Measurements from ENCODE around the gene GRK4. TPM values are rescaled to one million over a fixed set of nuclear protein-coding genes. Genes with fewer than 3 reads are reported as not detected.
"Not testable (repeated sequence)": the region's sequence is repeated elsewhere in the genome, so short reads cannot be mapped to it uniquely, and the experiment has no call there.

The GRK4 gene
- polyA plus RNA-seq, 1 experiment: 3.7 TPM

DNA sequence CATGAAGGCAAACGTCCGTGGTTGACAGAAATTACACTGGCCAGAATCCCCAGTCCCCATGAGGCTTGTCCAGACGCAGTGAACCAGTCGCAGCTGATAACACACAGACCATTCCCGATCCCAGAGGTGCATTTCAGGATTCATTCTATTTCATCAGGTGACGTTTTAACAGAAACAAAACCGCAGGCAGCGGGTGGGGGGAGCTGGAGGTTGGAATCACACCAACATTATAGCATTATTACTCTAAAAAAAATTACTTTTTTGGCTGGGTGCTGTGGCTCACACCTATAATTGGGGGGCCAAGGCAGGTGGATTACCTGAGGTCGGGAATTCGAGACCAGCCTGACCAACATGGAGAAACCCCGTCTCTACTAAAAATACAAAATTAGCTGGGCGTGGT is 25.4 kb upstream of the GRK4 start:
- TF ChIP-seq CTCF (IDR thresholded peaks at IDR 0.05; ENCODE audit: low read depth, low read length): no peak
- Histone ChIP-seq H3K9me3 (ENCODE audit: control insufficient read depth, insufficient read depth, low read length) (peaks cover 8% of the 10 kb centered on the region; the same call in 1 of the 2 replicates), H3K27me3 (ENCODE audit: control insufficient read depth, insufficient read depth, low read length) (no peaks in the 10 kb centered on the region), H3K27ac (ENCODE audit: low read depth, low read length) (no peak overlapping the region), H3K4me3 (ENCODE audit: low read depth, low read length) (no peak overlapping the region)
- DNase-seq (ENCODE audit: low read depth, low spot score): no peak
- ChIA-PET CTCF (no interaction called here), POLR2A (no interaction called here)

DNA sequence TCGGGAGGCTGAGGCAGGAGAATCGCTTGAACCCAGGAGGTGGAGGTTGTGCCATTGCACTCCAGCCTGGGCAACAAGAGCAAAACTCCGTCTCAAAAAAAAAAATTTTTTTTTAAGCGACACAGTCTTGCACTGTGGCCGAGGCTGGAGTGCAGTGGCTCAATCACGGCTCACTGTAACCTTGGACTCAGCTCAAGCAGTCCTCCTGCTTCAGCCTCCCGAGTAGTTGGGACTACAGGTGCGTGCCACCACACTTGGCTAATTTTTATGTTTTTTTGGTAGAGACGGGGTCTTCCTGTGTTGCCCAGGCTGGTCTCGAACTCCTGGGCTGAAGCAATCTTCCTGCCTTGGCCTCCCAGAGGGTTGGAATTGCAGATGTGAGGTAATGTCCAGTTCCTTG is 25.0 kb upstream of the GRK4 start:
- POLR2A ChIA-PET; DNase-seq (ENCODE audit: low read depth, low spot score); H3K27me3 ChIP-seq (ENCODE audit: control insufficient read depth, insufficient read depth, low read length); H3K27ac ChIP-seq (ENCODE audit: low read depth, low read length); H3K9me3 ChIP-seq (ENCODE audit: control insufficient read depth, insufficient read depth, low read length); H3K4me3 ChIP-seq (ENCODE audit: low read depth, low read length); CTCF ChIA-PET: not testable (repeated sequence)

GRCh38 chr4:2938906-2939305 is 24.5 kb upstream of the GRK4 start:
- TF ChIP-seq CTCF (IDR thresholded peaks at IDR 0.05; ENCODE audit: low read depth, low read length): no peak
- no peak for DNase-seq (ENCODE audit: low read depth, low spot score)
- H3K4me3 ChIP-seq (ENCODE audit: low read depth, low read length): no peak overlapping the region
- POLR2A ChIA-PET: no interaction called here
- H3K27ac ChIP-seq (ENCODE audit: low read depth, low read length): no peak overlapping the region
- H3K27me3 ChIP-seq (ENCODE audit: control insufficient read depth, insufficient read depth, low read length): no peaks in the 10 kb centered on the region
- peaks cover 8% of the 10 kb centered on the region; the same call in 1 of the 2 replicates for H3K9me3 ChIP-seq (ENCODE audit: control insufficient read depth, insufficient read depth, low read length)
- CTCF ChIA-PET: no interaction called here

- no peak for DNase-seq (ENCODE audit: low read depth, low spot score)
- Histone ChIP-seq H3K27ac (ENCODE audit: low read depth, low read length) (no peak overlapping the region), H3K27me3 (ENCODE audit: control insufficient read depth, insufficient read depth, low read length) (no peaks in the 10 kb centered on the region), H3K4me3 (ENCODE audit: low read depth, low read length) (no peak overlapping the region), H3K9me3 (ENCODE audit: control insufficient read depth, insufficient read depth, low read length) (peaks cover 8% of the 10 kb centered on the region; the same call in 1 of the 2 replicates)
- POLR2A ChIA-PET: no interaction called here
- TF ChIP-seq CTCF (IDR thresholded peaks at IDR 0.05; ENCODE audit: low read depth, low read length): no peak
- CTCF ChIA-PET: no interaction called here
These were observed 23.8 kb upstream of the GRK4 start for GRCh38 chr4:2939383-2940243.

DNA sequence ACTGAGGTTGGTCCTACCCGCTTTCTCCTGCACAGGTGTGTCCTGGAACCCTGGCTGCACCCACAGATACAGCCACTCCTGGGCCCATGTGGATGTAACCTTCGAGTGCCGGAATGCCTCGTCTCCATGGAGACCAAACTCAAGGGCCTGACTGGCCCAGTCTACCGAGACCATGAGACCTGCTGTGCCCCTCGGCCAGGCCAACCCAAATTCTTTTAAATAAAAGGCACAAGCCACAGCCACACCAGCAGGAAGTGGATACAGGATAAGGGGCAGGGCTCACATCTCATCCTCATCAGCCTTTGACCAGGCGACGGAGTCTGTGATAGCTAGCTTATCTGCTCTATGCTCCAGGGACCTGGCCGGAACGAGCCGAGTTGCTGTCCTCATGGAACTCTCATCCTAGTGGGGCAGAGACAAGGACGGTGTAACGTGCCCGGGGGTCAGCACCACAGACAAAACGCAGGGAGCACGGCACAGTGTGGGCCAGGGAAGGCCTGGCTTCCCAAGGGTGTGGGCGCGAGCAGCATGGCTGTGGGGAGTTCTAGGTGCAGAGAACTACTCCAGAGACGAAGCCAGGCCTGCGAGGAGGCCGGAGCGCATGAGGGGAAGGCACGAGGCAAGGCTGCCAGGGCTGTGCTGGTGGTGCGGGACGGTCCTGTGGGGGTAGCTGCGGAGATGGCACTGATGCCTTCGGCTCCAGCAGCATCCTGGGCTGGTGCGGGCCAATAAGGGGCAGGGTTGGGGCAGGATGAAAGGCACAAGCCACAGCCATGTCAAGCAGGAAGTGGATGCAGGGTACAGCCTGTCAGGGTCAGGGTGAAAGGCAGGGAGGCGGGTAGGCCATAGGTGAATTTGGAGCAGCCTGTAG is 22.9 kb upstream of the GRK4 start:
- no peak for TF ChIP-seq CTCF (IDR thresholded peaks at IDR 0.05; ENCODE audit: low read depth, low read length)

More for the DNA sequence above, 22.9 kb upstream of the GRK4 start:
- DNase-seq (ENCODE audit: low read depth, low spot score): no peak
- H3K27ac ChIP-seq (ENCODE audit: low read depth, low read length): no peak overlapping the region
- H3K27me3 ChIP-seq (ENCODE audit: control insufficient read depth, insufficient read depth, low read length): no peaks in the 10 kb centered on the region
- CTCF ChIA-PET: no interaction called here
- POLR2A ChIA-PET: no interaction called here
- no peak overlapping the region for H3K4me3 ChIP-seq (ENCODE audit: low read depth, low read length)
- peaks cover 8% of the 10 kb centered on the region; the same call in 1 of the 2 replicates for H3K9me3 ChIP-seq (ENCODE audit: control insufficient read depth, insufficient read depth, low read length)

Data from AG04450 (cell line).